Measurements from ENCODE around the gene ELFN1.

The ELFN1 gene

DNA sequence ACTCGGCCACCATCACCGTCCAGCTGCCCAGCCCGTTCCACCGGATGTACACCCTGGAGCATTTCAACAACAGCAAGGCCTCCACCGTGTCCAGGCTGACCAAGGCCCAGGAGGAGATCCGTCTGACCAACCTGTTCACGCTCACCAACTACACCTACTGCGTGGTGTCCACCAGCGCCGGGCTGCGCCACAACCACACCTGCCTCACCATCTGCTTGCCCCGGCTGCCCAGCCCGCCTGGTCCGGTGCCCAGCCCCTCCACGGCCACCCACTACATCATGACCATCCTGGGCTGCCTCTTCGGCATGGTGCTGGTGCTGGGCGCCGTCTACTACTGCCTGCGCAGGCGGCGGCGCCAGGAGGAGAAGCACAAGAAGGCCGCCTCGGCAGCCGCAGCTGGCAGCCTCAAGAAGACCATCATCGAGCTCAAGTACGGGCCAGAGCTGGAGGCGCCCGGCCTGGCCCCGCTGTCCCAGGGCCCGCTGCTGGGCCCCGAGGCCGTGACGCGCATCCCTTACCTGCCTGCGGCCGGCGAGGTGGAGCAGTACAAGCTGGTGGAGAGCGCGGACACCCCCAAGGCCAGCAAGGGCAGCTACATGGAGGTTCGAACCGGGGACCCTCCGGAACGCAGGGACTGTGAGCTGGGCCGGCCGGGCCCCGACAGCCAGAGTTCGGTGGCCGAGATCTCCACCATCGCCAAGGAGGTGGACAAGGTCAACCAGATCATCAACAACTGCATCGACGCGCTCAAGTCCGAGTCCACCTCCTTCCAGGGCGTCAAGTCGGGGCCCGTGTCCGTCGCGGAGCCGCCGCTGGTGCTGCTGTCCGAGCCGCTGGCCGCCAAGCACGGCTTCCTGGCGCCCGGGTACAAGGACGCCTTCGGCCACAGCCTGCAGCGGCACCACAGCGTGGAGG is 75.8 kb downstream of the ELFN1 start:
- no peak for DNase-seq

DNA sequence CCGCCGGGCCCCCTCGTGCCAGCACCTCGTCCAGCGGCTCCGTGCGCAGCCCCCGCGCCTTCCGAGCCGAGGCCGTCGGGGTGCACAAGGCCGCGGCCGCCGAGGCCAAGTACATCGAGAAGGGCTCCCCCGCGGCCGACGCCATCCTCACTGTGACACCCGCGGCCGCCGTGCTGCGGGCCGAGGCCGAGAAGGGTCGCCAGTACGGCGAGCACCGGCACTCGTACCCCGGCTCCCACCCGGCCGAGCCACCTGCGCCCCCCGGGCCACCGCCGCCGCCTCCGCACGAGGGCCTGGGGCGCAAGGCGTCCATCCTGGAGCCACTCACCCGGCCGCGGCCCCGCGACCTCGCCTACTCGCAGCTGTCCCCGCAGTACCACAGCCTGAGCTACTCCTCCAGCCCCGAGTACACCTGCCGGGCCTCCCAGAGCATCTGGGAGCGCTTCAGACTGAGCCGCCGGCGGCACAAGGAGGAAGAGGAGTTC is 76.5 kb downstream of the ELFN1 start:
- no peak for DNase-seq

DNA sequence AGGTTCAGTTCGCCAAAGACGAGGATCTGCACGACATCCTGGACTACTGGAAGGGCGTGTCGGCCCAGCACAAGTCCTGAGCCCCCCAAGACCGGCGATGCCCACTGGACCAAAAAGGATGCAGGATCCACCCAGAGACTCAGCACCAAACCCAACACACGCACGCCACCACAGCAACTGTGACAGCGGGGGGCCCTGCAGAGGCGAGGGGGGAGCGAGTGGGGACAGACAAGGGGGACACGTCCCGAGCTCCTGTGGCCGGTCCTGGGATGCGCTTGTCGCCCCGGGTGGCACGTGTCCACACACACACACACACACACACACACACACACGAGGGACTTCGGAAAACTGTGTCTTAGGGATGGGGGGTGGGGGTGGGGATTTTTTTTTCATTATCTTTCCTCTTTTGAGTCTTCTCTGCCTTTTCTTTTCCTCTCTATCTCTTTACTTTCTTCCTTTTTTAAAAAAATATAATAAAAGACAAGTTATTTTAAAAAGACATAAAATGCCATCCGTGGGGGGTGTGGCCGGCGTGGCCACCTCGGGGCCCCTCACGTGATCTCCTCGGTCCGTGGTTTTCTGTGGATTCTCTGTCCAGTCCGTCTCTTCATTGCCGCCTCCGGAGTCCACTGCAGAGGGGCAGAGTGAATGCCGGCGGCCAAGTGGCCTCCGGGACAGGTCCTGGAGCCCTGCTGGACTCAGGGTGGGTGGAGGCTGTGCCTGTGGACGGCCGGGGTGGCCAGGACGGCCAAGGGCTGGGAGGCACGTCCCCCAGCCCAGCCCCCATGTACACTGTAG is 77.1 kb downstream of the ELFN1 start:
- DNase-seq = no peak

DNA sequence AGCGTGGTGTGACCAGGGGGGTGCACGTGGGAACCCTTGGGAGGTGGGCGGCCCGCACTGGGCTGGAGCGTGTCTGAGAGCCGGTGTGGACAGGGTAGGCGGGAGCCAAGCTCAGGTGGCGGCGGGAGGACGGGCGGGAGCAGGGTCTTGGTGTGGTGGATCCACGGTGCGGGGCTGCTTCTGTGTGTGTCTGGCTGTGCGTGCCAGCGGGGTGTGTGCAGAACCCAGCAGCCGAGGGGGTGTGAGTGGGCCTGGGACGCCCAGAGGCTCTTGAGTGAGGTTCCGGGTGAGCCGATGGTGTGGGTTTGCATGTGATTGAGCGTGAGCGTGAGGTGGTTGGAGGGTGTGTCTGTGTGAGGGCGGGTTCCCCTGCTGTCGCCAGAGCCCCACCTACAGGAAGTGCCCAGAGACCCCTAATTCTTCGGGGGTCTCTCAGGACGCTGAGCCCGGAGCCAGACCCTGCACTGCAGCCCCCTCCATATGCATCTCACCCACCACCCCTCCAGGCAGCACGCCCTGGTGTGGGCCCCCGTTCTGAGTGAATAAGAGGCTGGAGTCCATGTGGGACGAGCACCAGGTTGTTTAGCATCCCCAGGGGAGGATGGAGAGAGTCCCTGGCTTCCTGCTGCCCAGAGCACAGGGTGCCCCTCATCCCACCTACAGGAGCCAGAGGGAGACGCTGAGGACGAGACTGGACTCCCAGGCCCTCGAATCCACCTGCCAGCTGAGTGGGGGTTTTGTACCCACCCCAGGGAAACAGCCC is 78.2 kb downstream of the ELFN1 start:
- no peak for DNase-seq

DNA sequence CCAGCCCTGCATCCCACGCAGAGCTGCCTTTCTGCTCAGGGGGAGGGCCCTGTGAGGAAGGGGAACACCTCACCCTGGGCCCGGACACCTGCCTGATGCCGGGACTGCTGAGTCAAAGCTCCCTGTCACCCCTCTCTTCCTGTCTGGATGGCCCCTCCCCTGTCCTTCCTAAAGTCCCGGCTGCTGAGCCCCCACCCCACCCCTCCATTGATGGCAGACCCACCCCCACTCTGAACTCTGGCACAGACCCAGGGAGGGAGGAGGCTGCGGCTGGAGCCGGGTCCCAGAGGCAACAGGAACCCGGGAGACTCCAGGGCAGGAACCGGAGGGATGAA is 78.7 kb downstream of the ELFN1 start:
- DNase-seq = no peak

DNA sequence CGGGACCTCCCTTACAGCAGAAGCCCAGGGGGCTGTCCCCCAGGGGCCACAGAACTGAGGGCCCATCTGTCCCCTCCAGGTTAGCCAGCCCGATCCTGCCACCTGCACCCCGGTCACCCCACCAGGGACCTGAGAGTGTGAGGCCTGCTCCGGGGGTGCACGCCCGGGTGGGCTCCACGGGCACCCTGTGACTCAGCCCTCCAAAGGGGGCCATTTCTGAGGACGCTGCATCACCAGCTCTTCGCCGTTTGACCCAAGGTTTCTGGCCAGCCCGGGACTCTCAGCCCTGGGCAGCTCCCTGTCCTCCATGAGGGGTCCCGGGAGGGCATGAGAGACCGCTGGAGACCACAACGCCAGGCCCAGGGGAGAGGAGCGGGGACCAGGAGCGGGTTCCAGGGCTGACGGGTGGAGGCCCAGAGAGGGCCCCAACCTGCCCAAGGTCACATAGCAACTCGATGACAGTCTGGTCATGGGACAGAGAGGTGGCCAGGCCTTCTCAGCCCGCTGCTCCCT is 79.3 kb downstream of the ELFN1 start:
- DNase-seq = no peak

DNA sequence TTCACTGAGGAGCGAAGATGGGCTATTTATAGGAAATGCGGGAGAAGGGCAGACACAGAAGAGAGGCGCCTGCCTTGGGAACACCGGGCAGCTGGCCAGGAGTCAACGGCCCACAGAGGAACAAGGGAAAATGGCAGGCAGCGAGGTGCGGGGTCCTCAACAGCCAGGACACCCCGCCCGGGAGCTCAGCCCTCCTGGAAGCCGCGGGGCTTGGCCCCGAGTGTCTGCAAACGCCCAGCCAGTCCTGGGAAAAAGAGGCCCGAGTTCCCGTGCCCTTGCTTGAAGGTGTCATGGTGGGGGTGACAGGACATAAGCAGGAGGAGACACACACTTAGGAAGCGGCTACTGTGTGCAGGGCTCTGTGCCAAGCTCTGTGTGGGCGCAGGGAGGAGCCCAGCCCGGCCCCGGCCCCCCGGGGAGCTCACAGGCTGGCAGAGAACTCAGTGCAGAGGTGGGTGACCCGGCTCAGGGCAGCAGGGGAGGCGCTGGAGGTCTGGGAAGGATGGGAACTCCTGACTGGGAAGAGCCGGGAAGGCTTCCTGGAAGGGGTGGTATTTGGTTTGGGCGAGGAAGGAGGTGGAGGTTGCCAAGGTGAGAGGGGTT is 79.9 kb downstream of the ELFN1 start:
- no peak for DNase-seq

DNA sequence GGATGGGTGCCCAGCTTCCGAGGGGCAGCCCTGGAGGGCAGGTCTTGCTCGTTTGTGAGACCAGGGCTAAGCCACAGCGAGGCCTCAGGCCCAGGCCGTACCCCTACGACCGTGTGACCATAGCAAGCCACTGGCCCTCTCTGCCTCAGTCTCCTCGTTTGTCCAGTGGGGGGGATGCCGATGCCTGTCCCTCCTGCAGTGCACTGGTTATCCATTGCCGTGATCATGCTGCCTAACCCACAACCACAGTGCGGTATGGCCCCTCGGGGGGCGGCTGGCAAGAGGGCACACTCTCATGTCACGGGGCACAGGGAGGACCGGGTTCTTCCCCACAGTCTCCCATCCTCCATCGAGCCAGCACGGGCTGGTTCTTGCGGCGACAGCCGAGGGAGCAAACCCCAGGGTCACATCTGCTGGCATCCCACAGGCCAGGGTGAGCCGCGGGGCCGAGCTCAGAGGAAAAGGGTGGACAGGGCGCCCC is 80.5 kb downstream of the ELFN1 start:
- DNase-seq = no peak

DNA sequence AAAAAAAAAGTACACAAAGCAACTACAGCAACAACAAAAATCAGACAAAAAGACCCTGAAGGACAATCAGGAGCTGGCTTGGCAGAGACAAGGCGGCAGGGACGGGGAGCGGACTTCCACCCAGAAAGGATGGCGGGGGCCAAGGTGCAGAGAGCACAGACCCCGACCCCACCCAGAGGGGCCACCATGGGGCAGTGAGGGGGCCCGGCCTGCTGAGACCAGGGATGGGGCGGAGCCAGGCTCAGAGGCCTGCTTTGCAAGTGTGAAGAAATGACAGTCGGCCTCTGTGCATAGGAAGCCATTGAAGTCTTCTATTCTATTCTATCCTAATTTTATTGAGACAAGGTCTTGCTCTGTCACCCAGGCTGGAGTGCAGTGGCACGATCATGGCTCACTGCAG is 82.0 kb downstream of the ELFN1 start:
- DNase-seq = no peak

DNA sequence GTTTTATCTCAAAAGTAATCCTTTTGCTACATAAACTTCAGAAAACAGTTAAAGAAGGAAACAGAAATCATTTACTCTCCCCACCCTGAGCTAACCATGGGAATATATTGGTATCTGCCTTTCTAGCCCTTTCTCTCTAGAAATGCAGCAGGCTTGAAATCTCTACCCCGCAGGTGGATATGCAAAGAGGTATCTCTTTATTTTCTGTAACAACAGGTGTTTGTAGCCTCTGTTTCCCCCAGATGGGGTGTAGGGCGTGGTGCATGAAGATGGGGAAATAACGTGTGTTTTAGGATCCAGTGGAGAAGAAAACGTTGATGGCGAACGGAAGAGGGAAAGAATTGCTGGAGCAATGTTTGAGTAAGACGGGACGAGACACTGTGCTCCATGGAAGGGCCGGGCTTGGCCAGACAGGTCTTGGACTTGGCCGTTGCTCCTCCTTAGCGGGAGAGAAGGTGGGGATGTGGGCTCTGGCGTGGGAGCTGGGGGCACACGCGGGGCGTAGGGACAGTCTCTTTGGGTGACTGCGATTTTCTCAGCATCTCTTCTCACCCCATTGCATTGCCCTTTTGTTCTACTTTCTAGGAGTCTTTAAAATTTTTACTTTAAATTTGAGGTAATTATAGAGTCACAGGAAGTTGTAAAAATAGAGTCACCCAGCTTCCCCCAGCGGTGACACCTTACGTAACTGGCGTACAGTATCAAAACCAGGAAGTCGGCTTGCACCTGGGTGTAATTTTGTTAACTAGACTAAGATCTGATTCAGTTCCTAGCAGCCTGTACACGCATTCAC is 82.9 kb downstream of the ELFN1 start:
- no peak for DNase-seq

DNA sequence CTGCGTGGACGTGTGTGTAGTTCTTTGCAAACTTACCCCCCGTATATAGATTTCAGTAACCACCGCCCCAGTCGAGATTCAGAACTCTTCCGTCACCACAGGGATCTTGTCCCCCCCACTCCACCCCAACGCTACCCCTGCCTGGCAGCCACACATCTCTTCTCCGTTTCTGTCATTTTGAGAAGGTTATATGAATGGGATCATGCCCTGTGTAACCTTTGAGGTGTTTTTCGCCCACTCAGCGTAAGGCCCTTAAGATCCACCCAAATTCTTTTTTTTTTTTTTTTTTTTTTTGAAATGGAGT is 83.4 kb downstream of the ELFN1 start:
- no peak for DNase-seq

DNA sequence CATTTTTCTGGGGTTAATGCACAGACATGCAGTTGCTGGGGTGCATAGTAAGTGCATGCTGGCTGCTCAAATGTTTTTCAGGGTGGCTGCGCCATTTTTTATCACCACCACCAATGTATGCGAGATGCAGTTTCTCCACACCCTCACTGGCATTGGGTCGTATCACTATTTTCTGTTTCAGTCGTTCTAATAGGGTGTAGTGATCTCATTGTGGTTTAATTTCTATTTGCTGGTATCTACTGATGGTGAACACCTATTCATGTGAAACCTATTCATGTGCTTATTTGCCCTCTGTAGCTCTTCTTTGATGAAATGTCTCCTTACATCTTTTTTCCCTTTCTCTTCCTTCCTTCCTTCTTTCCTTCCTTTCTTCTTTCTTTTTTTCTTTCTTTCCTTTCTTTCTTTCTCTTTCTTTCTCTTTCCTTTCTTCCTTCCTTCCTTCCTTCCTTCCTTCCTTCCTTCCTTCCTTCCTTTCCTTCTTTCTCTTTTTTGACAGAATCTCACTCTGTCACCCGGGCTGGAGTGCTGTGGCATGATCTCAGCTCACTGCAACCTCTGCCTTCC is 84.3 kb downstream of the ELFN1 start:
- no peak for DNase-seq

DNA sequence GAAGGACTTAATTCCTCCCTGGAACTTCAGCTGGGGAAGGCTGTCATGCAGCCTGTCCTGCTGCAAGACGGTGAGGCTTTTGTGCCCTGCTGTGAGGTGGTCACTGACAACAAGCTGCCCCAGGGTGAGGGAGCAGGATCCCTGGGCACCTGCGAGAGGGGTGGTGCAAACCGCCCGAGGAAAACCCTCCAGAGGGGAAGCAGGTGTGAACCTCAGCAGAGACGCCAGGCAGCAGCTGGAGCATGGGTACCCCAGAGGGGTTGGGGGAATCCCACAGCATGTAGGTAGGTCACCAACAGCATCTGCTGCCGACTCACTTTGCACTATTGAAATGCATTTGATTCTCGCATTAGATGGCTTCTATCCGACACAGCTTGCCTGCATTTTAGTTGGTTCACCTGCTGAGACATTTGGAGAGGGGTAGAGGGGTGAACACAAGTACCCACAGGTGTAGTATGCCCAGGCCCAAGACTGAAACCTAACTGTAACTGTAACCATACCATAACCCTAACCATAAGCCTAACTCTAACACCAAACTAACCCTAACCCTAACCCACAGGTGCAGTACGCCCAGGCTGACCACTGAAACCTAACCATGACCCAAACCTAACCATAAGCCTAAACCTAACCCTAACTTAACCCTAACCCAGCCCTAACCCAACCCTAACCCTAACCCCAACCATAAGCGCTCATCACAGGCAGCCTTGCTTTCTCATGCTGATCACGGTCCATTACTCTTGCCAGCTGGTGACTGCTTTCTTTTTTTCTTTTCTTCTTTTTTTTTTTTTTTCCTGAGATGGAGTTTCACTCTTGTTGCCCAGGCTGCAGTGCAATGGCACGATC is 85.9 kb downstream of the ELFN1 start:
- no peak for DNase-seq

DNA sequence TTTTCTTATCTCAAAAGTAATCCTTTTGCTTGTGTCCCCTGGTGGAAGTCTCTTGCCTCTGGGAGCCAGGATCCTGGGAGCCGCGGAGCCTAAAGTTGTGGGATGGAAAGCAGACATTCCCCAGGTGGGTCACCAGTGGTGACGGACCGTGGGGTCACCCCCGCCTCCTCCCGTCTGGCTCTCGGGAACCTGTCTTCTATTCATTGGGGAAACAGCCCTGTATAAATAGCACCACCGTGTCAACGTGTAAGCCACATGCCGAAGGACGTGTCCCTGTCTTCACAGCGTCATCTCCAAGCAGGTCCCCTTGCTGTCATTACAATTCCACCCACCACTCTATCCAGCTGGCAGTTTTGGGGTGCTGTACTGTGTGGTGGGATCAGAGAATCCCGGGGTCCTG is 87.5 kb downstream of the ELFN1 start:
- DNase-seq = no peak

DNA sequence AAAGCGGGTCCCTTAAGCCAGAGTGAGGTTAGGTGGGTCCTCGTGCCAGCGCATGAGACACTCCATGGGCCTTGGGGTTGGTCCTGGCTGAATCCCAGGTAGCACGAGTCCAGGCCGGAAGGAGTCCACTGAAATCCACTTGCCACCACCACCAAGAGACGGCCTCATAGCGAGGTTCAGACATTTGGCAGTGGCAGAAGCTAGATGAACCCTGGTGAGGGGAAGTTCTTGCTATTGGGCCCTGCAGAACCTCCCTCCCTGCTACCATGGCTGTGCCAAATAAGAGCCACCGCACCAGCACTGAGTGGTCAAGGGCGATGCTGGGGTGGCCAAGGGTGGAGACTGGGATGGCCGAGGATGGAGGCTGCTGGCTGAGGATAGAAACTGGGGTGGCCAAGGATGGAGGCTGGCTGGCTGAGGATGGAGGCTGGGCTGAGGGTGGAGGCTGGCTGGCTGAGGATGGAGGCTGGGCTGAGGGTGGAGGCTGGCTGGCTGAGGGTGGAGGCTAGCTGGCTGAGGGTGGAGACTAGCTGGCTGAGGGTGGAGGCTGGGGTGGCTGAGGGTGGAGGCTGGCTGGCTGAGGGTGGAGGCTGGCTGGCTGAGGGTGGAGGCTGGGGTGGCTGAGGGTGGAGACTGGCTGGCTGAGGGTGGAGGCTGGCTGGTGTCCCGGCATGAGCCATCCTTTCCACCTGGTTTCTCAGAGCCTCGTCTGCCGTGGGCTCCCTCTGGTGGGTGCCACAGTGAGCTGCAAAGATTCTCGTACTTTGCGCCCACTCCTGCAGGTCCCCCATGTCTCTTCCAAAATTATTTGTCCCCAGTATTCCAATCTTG is 88.2 kb downstream of the ELFN1 start:
- DNase-seq = peak; percentile 19

DNA sequence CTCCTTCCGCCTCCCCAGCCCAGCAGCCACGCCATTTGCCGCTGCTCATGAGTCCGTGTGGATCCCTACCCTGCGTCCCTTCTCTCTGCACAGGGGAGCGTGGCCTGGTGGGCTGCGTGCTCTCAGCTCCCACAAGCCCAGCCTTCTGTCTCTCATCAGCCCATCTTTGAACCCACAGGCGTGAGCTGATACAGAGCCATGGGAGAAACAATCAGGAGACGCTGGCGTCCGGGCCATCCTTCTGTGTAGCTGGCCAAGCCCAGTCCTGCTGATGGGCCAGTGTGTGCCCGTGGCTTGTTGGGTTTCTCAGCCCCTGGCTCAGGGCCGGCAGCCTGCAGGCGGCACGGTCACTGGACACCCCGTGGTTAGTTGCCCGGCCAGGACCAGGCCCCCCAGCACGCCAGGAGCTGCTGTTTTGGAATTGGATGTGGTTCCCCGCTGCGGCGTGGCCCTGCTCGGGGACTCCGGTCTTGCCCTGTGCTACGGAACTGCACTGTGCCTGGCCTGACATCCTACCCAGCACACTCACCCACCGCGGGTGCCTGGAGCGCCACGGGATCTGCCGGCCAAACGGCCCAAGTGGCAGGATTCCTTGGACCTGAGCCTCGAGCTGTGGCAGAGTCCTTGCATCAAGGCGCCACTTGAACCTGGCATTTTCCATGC is 88.9 kb downstream of the ELFN1 start:
- no peak for DNase-seq

DNA sequence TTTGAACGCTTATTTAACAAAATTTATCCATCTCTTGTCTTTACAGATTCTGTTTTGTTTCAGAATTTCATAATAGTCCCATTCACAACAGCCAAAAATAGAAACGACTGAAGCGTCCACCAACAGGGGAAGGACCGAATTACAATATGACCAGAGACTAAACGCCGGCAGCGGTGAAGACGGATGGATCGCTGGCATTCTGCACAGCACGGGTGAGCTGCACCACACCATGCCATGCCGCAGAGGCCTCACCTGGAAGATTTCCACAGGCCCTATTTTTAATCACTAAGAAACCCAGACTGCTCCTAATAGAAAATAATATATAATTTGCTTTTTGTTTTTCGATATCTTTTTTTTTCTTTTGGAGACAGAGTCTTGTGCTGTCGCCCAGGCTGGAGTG is 91.0 kb downstream of the ELFN1 start:
- DNase-seq = no peak

DNA sequence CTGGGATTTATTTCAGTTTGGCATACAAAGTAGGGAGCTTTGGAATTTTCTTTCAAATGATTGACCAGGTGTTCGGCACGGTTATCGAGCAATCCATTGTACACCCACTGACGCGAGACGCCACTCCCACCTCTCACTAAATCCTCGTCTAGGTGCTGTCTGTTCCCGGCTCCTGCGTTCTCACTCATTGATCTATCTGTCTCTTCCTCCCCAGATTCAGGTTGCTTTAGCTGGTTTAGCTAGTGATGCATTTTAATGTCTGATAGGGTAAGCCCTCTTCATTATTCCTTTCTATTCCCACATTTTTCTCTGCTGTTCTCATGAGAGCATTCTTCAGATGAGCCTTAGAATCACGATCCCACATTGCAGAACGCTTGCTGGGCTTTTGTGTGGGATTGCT is 91.7 kb downstream of the ELFN1 start:
- DNase-seq = no peak

All from suppressor macrophage treated with lipopolysaccharide for 4 hours (primary cell).